Measurements from ENCODE around the gene SAP130. TPM values are rescaled to one million over a fixed set of nuclear protein-coding genes. Genes with fewer than 3 reads are reported as not detected.

The SAP130 gene
- total RNA-seq (ENCODE audit: unreplicated experiment), result 28.5 TPM
- long read RNA-seq, partial matches to known transcripts, result 0 of 1 reads
- long read RNA-seq, other reads (novel, unspliced or antisense), result 1 of 1 reads

- Mint-ChIP-seq H3K4me1 (ENCODE audit: low read depth, unreplicated experiment) (no peaks in the 10 kb centered on the region), H3K36me3 (ENCODE audit: unreplicated experiment) (peaks cover 5% of the 10 kb centered on the region), H3K27ac (ENCODE audit: unreplicated experiment) (peak within 1 kb of the TSS; percentile 95), H3K27me3 (ENCODE audit: unreplicated experiment) (peaks cover 11% of the 10 kb centered on the region), H3K9me3 (ENCODE audit: unreplicated experiment) (peaks cover 6% of the 10 kb centered on the region), H3K4me3 (ENCODE audit: unreplicated experiment) (peak within 1 kb of the TSS; percentile 97)
- no peak for TF ChIP-seq CTCF (IDR thresholded peaks at IDR 0.05; ENCODE audit: partially characterized antibody, unreplicated experiment)
- peak; percentile 100 for DNase-seq
These were observed at the start of gene SAP130 for GRCh38 chr2:128027801-128028667. TSS of gene SAP130 (minus strand) at chr2:128028059. CDS start at chr2:128026292, 1,767 bp downstream.

GRCh38 chr2:128076461-128077106 lies 48.7 kb upstream of the SAP130 start:
- Mint-ChIP-seq H3K36me3 (ENCODE audit: unreplicated experiment) (no peaks in the 10 kb centered on the region), H3K27me3 (ENCODE audit: unreplicated experiment) (peaks cover 1% of the 10 kb centered on the region), H3K4me1 (ENCODE audit: low read depth, unreplicated experiment) (no peaks in the 10 kb centered on the region), H3K27ac (ENCODE audit: unreplicated experiment) (no peak overlapping the region), H3K9me3 (ENCODE audit: unreplicated experiment) (peaks cover 3% of the 10 kb centered on the region), H3K4me3 (ENCODE audit: unreplicated experiment) (no peak overlapping the region)
- no peak for DNase-seq
- no peak for TF ChIP-seq CTCF (IDR thresholded peaks at IDR 0.05; ENCODE audit: partially characterized antibody, unreplicated experiment)

- peaks cover 3% of the 10 kb centered on the region for H3K9me3 Mint-ChIP-seq (ENCODE audit: unreplicated experiment)
- TF ChIP-seq CTCF (IDR thresholded peaks at IDR 0.05; ENCODE audit: partially characterized antibody, unreplicated experiment), result no peak
- no peaks in the 10 kb centered on the region for H3K36me3 Mint-ChIP-seq (ENCODE audit: unreplicated experiment)
- no peaks in the 10 kb centered on the region for H3K27me3 Mint-ChIP-seq (ENCODE audit: unreplicated experiment)
- no peak for DNase-seq
- no peak overlapping the region for H3K4me3 Mint-ChIP-seq (ENCODE audit: unreplicated experiment)
- H3K27ac Mint-ChIP-seq (ENCODE audit: unreplicated experiment), result no peak overlapping the region
- no peaks in the 10 kb centered on the region for H3K4me1 Mint-ChIP-seq (ENCODE audit: low read depth, unreplicated experiment)
These were observed 45.4 kb upstream of the SAP130 start for GRCh38 chr2:128073278-128073677.

- Mint-ChIP-seq H3K27ac (ENCODE audit: unreplicated experiment) (no peak overlapping the region), H3K4me3 (ENCODE audit: unreplicated experiment) (no peak overlapping the region), H3K27me3 (ENCODE audit: unreplicated experiment) (no peaks in the 10 kb centered on the region), H3K36me3 (ENCODE audit: unreplicated experiment) (no peaks in the 10 kb centered on the region), H3K9me3 (ENCODE audit: unreplicated experiment) (peaks cover under 1% of the 10 kb centered on the region), H3K4me1 (ENCODE audit: low read depth, unreplicated experiment) (no peaks in the 10 kb centered on the region)
- no peak for TF ChIP-seq CTCF (IDR thresholded peaks at IDR 0.05; ENCODE audit: partially characterized antibody, unreplicated experiment)
- DNase-seq, result no peak
These were observed 41.9 kb upstream of the SAP130 start for GRCh38 chr2:128069769-128070168.

Measured in glutamatergic neuron (in vitro differentiated cells).